HL-60 (cell line): Measurements from ENCODE around the gene LGI1.

Source experiments
- DNase-seq, 2 experiments: peaks; one replicate each; pipeline ENCODE4 v3.0.0-alpha.2; 2010 to 2020; ENCODE audit warnings: low read depth in 1 of 2, low spot score in 1 of 2
- H3K27ac ChIP-seq: fragments of 250-450 bp; sonication (Bioruptor Pico); replicated peaks from 2 replicates; pipeline ENCODE4 v1.5.1; 2020; ENCODE audit warnings: mild to moderate bottlenecking, moderate library complexity
- H3K27me3 ChIP-seq: fragments of 250-450 bp; sonication (Bioruptor Pico); 2 replicates; pipeline ENCODE4 v1.5.1; 2021; ENCODE audit warnings: mild to moderate bottlenecking, moderate library complexity; ENCODE audit not compliant: insufficient read depth, poor library complexity, severe bottlenecking
- H3K4me3 ChIP-seq: replicated peaks from 2 replicates; pipeline ENCODE4 v1.5.1; 2011; ENCODE audit warnings: mild to moderate bottlenecking, control low read depth, low read length; ENCODE audit not compliant: insufficient read depth
- CTCF ChIP-seq: IDR thresholded peaks from one replicate; pipeline ENCODE4 v1.5.1; 2011; ENCODE audit warnings: low read length, control low read depth, inconsistent platforms; ENCODE audit not compliant: insufficient read depth
- GABPA ChIP-seq: IDR thresholded peaks from 2 replicates; pipeline ENCODE4 v1.6.1; 2012; ENCODE audit warnings: low read depth
- POLR2AphosphoS5 ChIP-seq: IDR thresholded peaks from 2 replicates; pipeline ENCODE4 v1.6.1; 2012; ENCODE audit warnings: low read depth
- REST ChIP-seq: IDR thresholded peaks from 2 replicates; pipeline ENCODE4 v1.6.1; 2012; ENCODE audit warnings: low read depth; ENCODE audit not compliant: insufficient replicate concordance
- SPI1 ChIP-seq: IDR thresholded peaks from 2 replicates; pipeline ENCODE4 v1.6.1; 2012; ENCODE audit warnings: low read depth, mild to moderate bottlenecking, borderline replicate concordance

LGI1 gene

GRCh38 chr10:93742633-93743349 is 14.9 kb upstream of the LGI1 start:
- peak overlapping the region; percentile 37 for H3K4me3 ChIP-seq

GRCh38 chr10:93745408-93746065 is 12.2 kb upstream of the LGI1 start:
- DNase-seq, result no peak
- TF ChIP-seq GABPA (no peak), REST (no peak), POLR2AphosphoS5 (no peak), SPI1 (no peak), CTCF (no peak)

More at GRCh38 chr10:93742633-93743349, 14.9 kb upstream of the LGI1 start:
- TF ChIP-seq GABPA, result no peak
- TF ChIP-seq REST, result no peak
- no peak for TF ChIP-seq CTCF
- TF ChIP-seq SPI1, result peak; percentile 57; the same call in 1 of the 2 replicates
- no peak for TF ChIP-seq POLR2AphosphoS5
- H3K27me3 ChIP-seq, result no peaks in the 10 kb centered on the region
- DNase-seq, result peak; percentile 33 to 74
- H3K27ac ChIP-seq, result peak overlapping the region; percentile 48

GRCh38 chr10:93746844-93747284 is 10.9 kb upstream of the LGI1 start:
- Histone ChIP-seq H3K27ac (no peak overlapping the region), H3K27me3 (no peaks in the 10 kb centered on the region), H3K4me3 (no peak overlapping the region)
- TF ChIP-seq POLR2AphosphoS5, result no peak
- TF ChIP-seq REST, result no peak
- no peak for DNase-seq

More at GRCh38 chr10:93745408-93746065, 12.2 kb upstream of the LGI1 start:
- Histone ChIP-seq H3K4me3 (no peak overlapping the region), H3K27ac (no peak overlapping the region), H3K27me3 (no peaks in the 10 kb centered on the region)
